ENCODE results near the gene DAO.
"Not testable (repeated sequence)": the region's sequence is repeated elsewhere in the genome, so short reads cannot be mapped to it uniquely, and the experiment has no call there.

The DAO gene

GRCh38 chr12:108858311-108859074, 21.4 kb upstream of the DAO start:
- H3K9ac ChIP-seq (ENCODE audit: low read depth, low read length) = no peak overlapping the region
- 11% methylated on average over 18 of the region's 18 CpGs for WGBS
- peaks cover 8% of the 10 kb centered on the region for H3K27me3 ChIP-seq (ENCODE audit: insufficient read depth, low read length)
- H3K4me1 ChIP-seq (ENCODE audit: insufficient read depth, low read length) = peaks cover 15% of the 10 kb centered on the region
- H3K9me3 ChIP-seq (ENCODE audit: insufficient read depth, low read depth, low read length) = peaks cover 6% of the 10 kb centered on the region
- H3K27ac ChIP-seq (ENCODE audit: low read depth, low read length) = no peak overlapping the region
- peak overlapping the region; percentile 59 for H3K4me3 ChIP-seq (ENCODE audit: low read length)
- H3K36me3 ChIP-seq (ENCODE audit: insufficient read depth, low read length) = peaks cover 9% of the 10 kb centered on the region; the same call in 1 of the 2 replicates

- 67% methylated on average over 6 of the region's 6 CpGs for WGBS
- H3K27ac ChIP-seq (ENCODE audit: low read depth, low read length); H3K27me3 ChIP-seq (ENCODE audit: insufficient read depth, low read length); H3K36me3 ChIP-seq (ENCODE audit: insufficient read depth, low read length); H3K9ac ChIP-seq (ENCODE audit: low read depth, low read length); H3K9me3 ChIP-seq (ENCODE audit: insufficient read depth, low read depth, low read length): not testable (repeated sequence)
- Histone ChIP-seq H3K4me3 (ENCODE audit: low read length) (peak overlapping the region; percentile 59; the same call in 1 of the 2 replicates), H3K4me1 (ENCODE audit: insufficient read depth, low read length) (peaks cover 15% of the 10 kb centered on the region)
These were observed 20.6 kb upstream of the DAO start for GRCh38 chr12:108859141-108859922.

GRCh38 chr12:108859923-108860291, 20.0 kb upstream of the DAO start:
- WGBS = 89% methylated on average over 1 of the region's 1 CpG
- no peak overlapping the region for H3K27ac ChIP-seq (ENCODE audit: low read depth, low read length)
- H3K4me1 ChIP-seq (ENCODE audit: insufficient read depth, low read length) = peaks cover 15% of the 10 kb centered on the region

GRCh38 chr12:108860443-108860842, 19.4 kb upstream of the DAO start:
- H3K27me3 ChIP-seq (ENCODE audit: insufficient read depth, low read length) = peaks cover 8% of the 10 kb centered on the region
- H3K27ac ChIP-seq (ENCODE audit: low read depth, low read length) = no peak overlapping the region
- H3K4me3 ChIP-seq (ENCODE audit: low read length) = no peak overlapping the region

More at GRCh38 chr12:108859923-108860291, 20.0 kb upstream of the DAO start:
- peaks cover 8% of the 10 kb centered on the region for H3K27me3 ChIP-seq (ENCODE audit: insufficient read depth, low read length)
- peaks cover 3% of the 10 kb centered on the region for H3K9me3 ChIP-seq (ENCODE audit: insufficient read depth, low read depth, low read length)
- no peak overlapping the region for H3K4me3 ChIP-seq (ENCODE audit: low read length)
- no peaks in the 10 kb centered on the region for H3K36me3 ChIP-seq (ENCODE audit: insufficient read depth, low read length)
- no peak overlapping the region for H3K9ac ChIP-seq (ENCODE audit: low read depth, low read length)

GRCh38 chr12:108861878-108862587, 17.9 kb upstream of the DAO start:
- WGBS = 94% methylated on average over 5 of the region's 6 CpGs
- no peaks in the 10 kb centered on the region for H3K36me3 ChIP-seq (ENCODE audit: insufficient read depth, low read length)
- peaks cover 8% of the 10 kb centered on the region for H3K27me3 ChIP-seq (ENCODE audit: insufficient read depth, low read length)
- no peak overlapping the region for H3K4me3 ChIP-seq (ENCODE audit: low read length)
- no peak overlapping the region for H3K9ac ChIP-seq (ENCODE audit: low read depth, low read length)
- no peaks in the 10 kb centered on the region; the same call in 1 of the 2 replicates for H3K9me3 ChIP-seq (ENCODE audit: insufficient read depth, low read depth, low read length)
- H3K4me1 ChIP-seq (ENCODE audit: insufficient read depth, low read length) = peaks cover 15% of the 10 kb centered on the region
- no peak overlapping the region for H3K27ac ChIP-seq (ENCODE audit: low read depth, low read length)

More at GRCh38 chr12:108860443-108860842, 19.4 kb upstream of the DAO start:
- H3K9ac ChIP-seq (ENCODE audit: low read depth, low read length) = no peak overlapping the region
- no peaks in the 10 kb centered on the region; the same call in 1 of the 2 replicates for H3K9me3 ChIP-seq (ENCODE audit: insufficient read depth, low read depth, low read length)
- H3K4me1 ChIP-seq (ENCODE audit: insufficient read depth, low read length) = peaks cover 15% of the 10 kb centered on the region
- H3K36me3 ChIP-seq (ENCODE audit: insufficient read depth, low read length) = no peaks in the 10 kb centered on the region
- 42% methylated on average over 6 of the region's 6 CpGs for WGBS

- H3K9ac ChIP-seq (ENCODE audit: low read depth, low read length) = no peak overlapping the region
- H3K36me3 ChIP-seq (ENCODE audit: insufficient read depth, low read length) = no peaks in the 10 kb centered on the region
- 100% methylated on average over 2 of the region's 3 CpGs for WGBS
- H3K27ac ChIP-seq (ENCODE audit: low read depth, low read length) = no peak overlapping the region
- peaks cover 8% of the 10 kb centered on the region for H3K27me3 ChIP-seq (ENCODE audit: insufficient read depth, low read length)
- peaks cover 15% of the 10 kb centered on the region for H3K4me1 ChIP-seq (ENCODE audit: insufficient read depth, low read length)
- H3K4me3 ChIP-seq (ENCODE audit: low read length) = no peak overlapping the region
- no peaks in the 10 kb centered on the region; the same call in 1 of the 2 replicates for H3K9me3 ChIP-seq (ENCODE audit: insufficient read depth, low read depth, low read length)
These were observed 17.3 kb upstream of the DAO start for GRCh38 chr12:108862588-108862959.

- 97% methylated on average over 4 of the region's 4 CpGs for WGBS
- H3K27me3 ChIP-seq (ENCODE audit: insufficient read depth, low read length) = no peaks in the 10 kb centered on the region
- H3K4me1 ChIP-seq (ENCODE audit: insufficient read depth, low read length) = no peaks in the 10 kb centered on the region; the same call in 1 of the 2 replicates
- no peaks in the 10 kb centered on the region; the same call in 1 of the 2 replicates for H3K9me3 ChIP-seq (ENCODE audit: insufficient read depth, low read depth, low read length)
- H3K9ac ChIP-seq (ENCODE audit: low read depth, low read length) = no peak overlapping the region
- no peak overlapping the region for H3K27ac ChIP-seq (ENCODE audit: low read depth, low read length)
- no peaks in the 10 kb centered on the region for H3K36me3 ChIP-seq (ENCODE audit: insufficient read depth, low read length)
- H3K4me3 ChIP-seq (ENCODE audit: low read length) = no peak overlapping the region
These were observed 14.7 kb upstream of the DAO start for GRCh38 chr12:108865169-108865568.

- not testable (repeated sequence) for H3K9ac ChIP-seq (ENCODE audit: low read depth, low read length); H3K36me3 ChIP-seq (ENCODE audit: insufficient read depth, low read length); H3K27ac ChIP-seq (ENCODE audit: low read depth, low read length); H3K9me3 ChIP-seq (ENCODE audit: insufficient read depth, low read depth, low read length); H3K4me3 ChIP-seq (ENCODE audit: low read length); H3K27me3 ChIP-seq (ENCODE audit: insufficient read depth, low read length); H3K4me1 ChIP-seq (ENCODE audit: insufficient read depth, low read length)
- WGBS = 90% methylated on average over 10 of the region's 10 CpGs
These were observed 13.8 kb upstream of the DAO start for GRCh38 chr12:108866083-108866482.

GRCh38 chr12:108868781-108869180, 11.1 kb upstream of the DAO start:
- Histone ChIP-seq H3K36me3 (ENCODE audit: insufficient read depth, low read length) (no peaks in the 10 kb centered on the region), H3K9me3 (ENCODE audit: insufficient read depth, low read depth, low read length) (no peaks in the 10 kb centered on the region), H3K4me1 (ENCODE audit: insufficient read depth, low read length) (no peaks in the 10 kb centered on the region), H3K27ac (ENCODE audit: low read depth, low read length) (no peak overlapping the region), H3K27me3 (ENCODE audit: insufficient read depth, low read length) (no peaks in the 10 kb centered on the region), H3K4me3 (ENCODE audit: low read length) (no peak overlapping the region), H3K9ac (ENCODE audit: low read depth, low read length) (no peak overlapping the region)
- 100% methylated on average over 2 of the region's 4 CpGs for WGBS

- Histone ChIP-seq H3K4me3 (ENCODE audit: low read length) (no peak overlapping the region), H3K36me3 (ENCODE audit: insufficient read depth, low read length) (no peaks in the 10 kb centered on the region), H3K4me1 (ENCODE audit: insufficient read depth, low read length) (no peaks in the 10 kb centered on the region), H3K27ac (ENCODE audit: low read depth, low read length) (no peak overlapping the region), H3K27me3 (ENCODE audit: insufficient read depth, low read length) (no peaks in the 10 kb centered on the region), H3K9ac (ENCODE audit: low read depth, low read length) (no peak overlapping the region), H3K9me3 (ENCODE audit: insufficient read depth, low read depth, low read length) (no peaks in the 10 kb centered on the region)
- 36% methylated on average over 1 of the region's 1 CpG for WGBS
These were observed 4.6 kb upstream of the DAO start for GRCh38 chr12:108875280-108875679.
